ENCODE measurements around the gene ARHGDIG.
A peak's percentile ranks its signal among the peaks of the same experiment; 100 is the strongest.

The ARHGDIG gene

GRCh38 chr16:296806-297510, 16.6 kb downstream of the ARHGDIG start:
- Histone ChIP-seq H3K4me3 (ENCODE audit: control insufficient read depth in 1 of 7, extremely low read depth in 1 of 7, insufficient read depth in 4 of 7, low read depth in 2 of 7, low read length in 6 of 7) (no peak overlapping the region), H3K4me1 (ENCODE audit: control extremely low read depth in 1 of 4, control insufficient read depth in 4 of 4, insufficient read depth in 4 of 4, low read length in 3 of 4) (peaks cover 0 to 4% (median 0%) of the 10 kb centered on the region in 4 experiments), H3K9me3 (ENCODE audit: control extremely low read depth in 1 of 5, control insufficient read depth in 4 of 5, insufficient read depth in 2 of 5, low read depth in 1 of 5, low read length in 4 of 5) (no peaks in the 10 kb centered on the region), H3K36me3 (ENCODE audit: control insufficient read depth in 4 of 4, insufficient read depth in 4 of 4, low read length in 3 of 4) (peaks cover 9 to 47% (median 34%) of the 10 kb centered on the region in 4 experiments), H3K27ac (ENCODE audit: insufficient read depth in 1 of 2, low read depth in 1 of 2, low read length in 2 of 2, poor library complexity in 1 of 2, severe bottlenecking in 2 of 2) (no peak overlapping the region), H3K27me3 (replicated peaks in 2 of 5; ENCODE audit: control insufficient read depth in 4 of 5, insufficient read depth in 5 of 5, low read length in 4 of 5) (no peaks in the 10 kb centered on the region)
- ChIA-PET POLR2A (no interaction called here), CTCF (interaction anchor here (0.9 kb wide), 1 partner anchor 10 kb away, joined by 3 read pairs; no protein-coding TSS in a partner anchor)
- 97% methylated on average over 24 of the region's 37 CpGs for WGBS (ENCODE audit: insufficient coverage)
- DNase-seq: no peak

DNA sequence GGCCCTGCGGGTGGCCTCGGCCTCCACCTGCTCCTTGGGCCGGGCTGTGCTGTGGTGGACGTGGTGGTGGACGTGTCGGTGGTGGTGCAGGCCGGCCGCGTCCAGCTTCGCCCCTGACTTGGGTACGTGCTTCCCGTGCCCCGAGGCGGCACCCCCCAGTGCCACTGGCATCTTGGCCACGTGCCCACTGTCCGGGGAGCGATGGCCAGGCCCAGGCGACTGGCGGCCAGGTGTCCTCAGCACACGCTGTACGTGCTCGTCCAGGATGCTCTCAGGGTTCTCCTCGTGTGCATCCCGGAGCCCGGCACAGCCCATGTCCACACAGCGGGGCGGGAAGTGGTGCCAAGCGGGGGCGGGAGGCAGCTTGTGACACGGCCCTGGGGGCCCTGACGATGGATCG, 17.4 kb downstream of the ARHGDIG start:
- ChIA-PET POLR2A (no interaction called here), CTCF (no interaction called here)

DNA sequence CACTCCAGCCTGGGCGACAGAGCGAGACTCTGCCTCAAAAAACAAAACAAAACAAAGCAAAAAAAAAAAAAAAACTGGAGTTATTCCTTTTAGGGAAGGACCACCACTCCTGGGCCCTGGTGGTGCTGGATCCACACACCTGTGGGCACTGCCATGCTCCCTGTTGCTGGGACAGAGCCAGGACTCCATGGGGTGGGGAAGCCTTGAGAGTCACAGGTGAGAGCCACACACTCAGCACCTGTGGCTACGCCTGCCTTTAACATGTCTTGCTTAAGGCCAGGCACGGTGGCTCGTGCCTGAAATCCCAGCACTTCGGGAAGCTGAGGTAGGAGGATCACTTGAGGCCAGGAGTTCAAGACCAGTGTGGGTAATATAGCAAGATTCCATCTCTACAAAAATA, 20.8 kb downstream of the ARHGDIG start:
- CTCF ChIA-PET: interaction anchor here (1.5 kb wide), 1 partner anchor 61 kb away, joined by 5 read pairs; no protein-coding TSS in a partner anchor
- POLR2A ChIA-PET: no interaction called here
- H3K27ac ChIP-seq (ENCODE audit: insufficient read depth in 1 of 2, low read depth in 1 of 2, low read length in 2 of 2, poor library complexity in 1 of 2, severe bottlenecking in 2 of 2): no peak overlapping the region
- no peaks in the 10 kb centered on the region for H3K27me3 ChIP-seq (replicated peaks in 2 of 5; ENCODE audit: control insufficient read depth in 4 of 5, insufficient read depth in 5 of 5, low read length in 4 of 5)
- DNase-seq: no peak
- WGBS (ENCODE audit: insufficient coverage): 100% methylated on average over 1 of the region's 6 CpGs
- H3K4me1 ChIP-seq (ENCODE audit: control extremely low read depth in 1 of 4, control insufficient read depth in 4 of 4, insufficient read depth in 4 of 4, low read length in 3 of 4): peaks cover 0 to 2% (median 0%) of the 10 kb centered on the region in 4 experiments
- peaks cover 9 to 47% (median 40%) of the 10 kb centered on the region in 4 experiments for H3K36me3 ChIP-seq (ENCODE audit: control insufficient read depth in 4 of 4, insufficient read depth in 4 of 4, low read length in 3 of 4)
- H3K4me3 ChIP-seq (ENCODE audit: control insufficient read depth in 1 of 7, extremely low read depth in 1 of 7, insufficient read depth in 4 of 7, low read depth in 2 of 7, low read length in 6 of 7): no peak overlapping the region
- H3K9me3 ChIP-seq (ENCODE audit: control extremely low read depth in 1 of 5, control insufficient read depth in 4 of 5, insufficient read depth in 2 of 5, low read depth in 1 of 5, low read length in 4 of 5): no peaks in the 10 kb centered on the region

More for the DNA sequence above, 17.4 kb downstream of the ARHGDIG start:
- Histone ChIP-seq H3K27ac (ENCODE audit: insufficient read depth in 1 of 2, low read depth in 1 of 2, low read length in 2 of 2, poor library complexity in 1 of 2, severe bottlenecking in 2 of 2) (no peak overlapping the region), H3K27me3 (replicated peaks in 2 of 5; ENCODE audit: control insufficient read depth in 4 of 5, insufficient read depth in 5 of 5, low read length in 4 of 5) (no peaks in the 10 kb centered on the region), H3K36me3 (ENCODE audit: control insufficient read depth in 4 of 4, insufficient read depth in 4 of 4, low read length in 3 of 4) (peaks cover 9 to 46% (median 33%) of the 10 kb centered on the region in 4 experiments), H3K4me1 (ENCODE audit: control extremely low read depth in 1 of 4, control insufficient read depth in 4 of 4, insufficient read depth in 4 of 4, low read length in 3 of 4) (peaks cover 0 to 4% (median 0%) of the 10 kb centered on the region in 4 experiments), H3K9me3 (ENCODE audit: control extremely low read depth in 1 of 5, control insufficient read depth in 4 of 5, insufficient read depth in 2 of 5, low read depth in 1 of 5, low read length in 4 of 5) (no peaks in the 10 kb centered on the region), H3K4me3 (ENCODE audit: control insufficient read depth in 1 of 7, extremely low read depth in 1 of 7, insufficient read depth in 4 of 7, low read depth in 2 of 7, low read length in 6 of 7) (no peak overlapping the region)
- DNase-seq: no peak
- WGBS (ENCODE audit: insufficient coverage): 98% methylated on average over 20 of the region's 32 CpGs

- Histone ChIP-seq H3K27me3 (replicated peaks in 2 of 5; ENCODE audit: control insufficient read depth in 4 of 5, insufficient read depth in 5 of 5, low read length in 4 of 5) (no peaks in the 10 kb centered on the region), H3K27ac (ENCODE audit: insufficient read depth in 1 of 2, low read depth in 1 of 2, low read length in 2 of 2, poor library complexity in 1 of 2, severe bottlenecking in 2 of 2) (no peak overlapping the region), H3K4me1 (ENCODE audit: control extremely low read depth in 1 of 4, control insufficient read depth in 4 of 4, insufficient read depth in 4 of 4, low read length in 3 of 4) (no peaks in the 10 kb centered on the region), H3K36me3 (ENCODE audit: control insufficient read depth in 4 of 4, insufficient read depth in 4 of 4, low read length in 3 of 4) (peaks cover 3 to 47% (median 43%) of the 10 kb centered on the region in 4 experiments), H3K4me3 (ENCODE audit: control insufficient read depth in 1 of 7, extremely low read depth in 1 of 7, insufficient read depth in 4 of 7, low read depth in 2 of 7, low read length in 6 of 7) (no peak overlapping the region), H3K9me3 (ENCODE audit: control extremely low read depth in 1 of 5, control insufficient read depth in 4 of 5, insufficient read depth in 2 of 5, low read depth in 1 of 5, low read length in 4 of 5) (no peaks in the 10 kb centered on the region)
- POLR2A ChIA-PET: no interaction called here
- no peak for DNase-seq
- WGBS (ENCODE audit: insufficient coverage): 96% methylated on average over 10 of the region's 13 CpGs
- CTCF ChIA-PET: interaction anchor here (0.8 to 3.2 kb wide), 4 partner anchors 9 to 60 kb away, joined by 3 to 16 read pairs (median 6); no protein-coding TSS in a partner anchor
These were observed 21.6 kb downstream of the ARHGDIG start for GRCh38 chr16:301950-302349.

DNA sequence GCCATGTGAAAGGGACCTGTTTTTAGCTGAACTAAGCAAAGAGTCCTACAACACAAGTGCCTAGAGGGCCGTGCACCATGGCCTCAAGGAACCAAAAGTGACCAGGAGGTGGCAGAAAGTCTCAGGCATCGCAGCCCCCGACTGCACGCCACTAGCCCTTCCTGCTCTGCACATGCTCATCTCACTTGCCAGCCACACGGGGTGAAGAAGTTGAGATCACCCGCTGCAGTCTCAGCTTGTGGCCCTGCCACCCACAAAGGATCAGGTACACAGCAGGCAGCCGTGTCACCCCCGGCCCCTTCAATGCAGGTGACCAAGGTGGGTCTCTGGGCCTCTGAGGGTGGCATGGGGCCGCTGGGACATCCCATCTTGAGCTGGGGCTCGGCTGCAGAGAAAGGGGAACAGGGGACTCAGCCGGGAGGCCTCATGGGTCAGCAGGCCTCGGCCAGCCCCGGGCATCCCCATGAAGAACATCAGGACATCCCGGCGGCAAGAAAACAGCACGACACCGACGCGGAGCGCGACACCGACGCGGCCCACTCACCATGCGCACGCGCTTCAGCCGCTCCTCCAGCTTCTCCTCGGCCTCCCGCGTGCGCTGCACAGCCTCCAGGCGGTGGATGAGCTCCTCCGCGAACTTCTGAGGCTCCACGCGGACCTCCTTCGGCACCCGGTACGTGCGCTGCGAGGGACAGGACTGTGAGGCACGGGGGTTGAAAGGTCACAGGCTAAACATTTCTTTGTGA, 23.5 kb downstream of the ARHGDIG start:
- DNase-seq: peak; percentile 43 to 69 (median 69)
- Histone ChIP-seq H3K4me3 (ENCODE audit: control insufficient read depth in 1 of 7, extremely low read depth in 1 of 7, insufficient read depth in 4 of 7, low read depth in 2 of 7, low read length in 6 of 7) (no peak overlapping the region), H3K36me3 (ENCODE audit: control insufficient read depth in 4 of 4, insufficient read depth in 4 of 4, low read length in 3 of 4) (peaks cover 2 to 50% (median 46%) of the 10 kb centered on the region in 4 experiments), H3K27me3 (replicated peaks in 2 of 5; ENCODE audit: control insufficient read depth in 4 of 5, insufficient read depth in 5 of 5, low read length in 4 of 5) (no peaks in the 10 kb centered on the region), H3K9me3 (ENCODE audit: control extremely low read depth in 1 of 5, control insufficient read depth in 4 of 5, insufficient read depth in 2 of 5, low read depth in 1 of 5, low read length in 4 of 5) (no peaks in the 10 kb centered on the region), H3K4me1 (ENCODE audit: control extremely low read depth in 1 of 4, control insufficient read depth in 4 of 4, insufficient read depth in 4 of 4, low read length in 3 of 4) (peaks cover 0 to 10% (median 0%) of the 10 kb centered on the region in 4 experiments), H3K27ac (ENCODE audit: insufficient read depth in 1 of 2, low read depth in 1 of 2, low read length in 2 of 2, poor library complexity in 1 of 2, severe bottlenecking in 2 of 2) (no peak overlapping the region)
- ChIA-PET CTCF (interaction anchor here (0.7 to 3.2 kb wide), 7 partner anchors 9 to 58 kb away, joined by 3 to 16 read pairs (median 3); no protein-coding TSS in a partner anchor), POLR2A (no interaction called here)
- WGBS (ENCODE audit: insufficient coverage): 94% methylated on average over 42 of the region's 43 CpGs

DNA sequence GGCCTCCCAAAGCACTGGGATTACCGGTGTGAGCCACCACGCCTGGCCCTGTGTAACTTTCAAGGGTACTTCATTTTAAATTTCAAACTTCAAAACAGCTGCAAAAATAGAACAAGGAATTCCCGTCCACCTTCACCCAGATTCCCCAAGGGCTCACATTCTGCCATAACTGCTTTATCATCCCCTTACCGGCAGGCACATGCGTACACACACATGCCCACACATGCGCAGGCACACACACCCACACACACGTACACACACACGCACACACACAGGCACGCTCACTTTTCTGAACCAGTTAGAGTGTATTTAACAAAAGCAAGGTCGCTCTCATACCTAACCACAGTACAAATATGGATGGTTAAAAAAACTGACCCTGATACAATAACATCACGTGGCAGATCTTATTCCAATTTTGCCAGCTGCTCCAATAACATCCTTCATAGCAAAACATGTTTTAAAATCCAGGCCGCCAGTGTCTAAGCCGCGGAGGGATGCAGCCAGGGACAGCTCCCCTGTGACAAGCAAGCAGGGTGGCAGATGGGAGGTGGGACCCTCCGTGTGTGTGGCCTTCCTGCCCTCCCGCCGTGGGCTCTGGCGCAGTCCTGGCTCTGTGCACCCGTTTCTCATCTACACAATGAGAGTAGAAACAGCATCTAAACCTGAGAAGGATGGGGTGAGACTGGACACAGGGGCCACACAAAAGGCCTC, 25.7 kb downstream of the ARHGDIG start:
- peaks cover 4 to 57% (median 47%) of the 10 kb centered on the region in 4 experiments for H3K36me3 ChIP-seq (ENCODE audit: control insufficient read depth in 4 of 4, insufficient read depth in 4 of 4, low read length in 3 of 4)
- H3K9me3 ChIP-seq (ENCODE audit: control extremely low read depth in 1 of 5, control insufficient read depth in 4 of 5, insufficient read depth in 2 of 5, low read depth in 1 of 5, low read length in 4 of 5): no peaks in the 10 kb centered on the region
- WGBS (ENCODE audit: insufficient coverage): 96% methylated on average over 14 of the region's 19 CpGs
- no peak overlapping the region for H3K27ac ChIP-seq (ENCODE audit: insufficient read depth in 1 of 2, low read depth in 1 of 2, low read length in 2 of 2, poor library complexity in 1 of 2, severe bottlenecking in 2 of 2)
- peaks cover 0 to 21% (median 2%) of the 10 kb centered on the region in 4 experiments for H3K4me1 ChIP-seq (ENCODE audit: control extremely low read depth in 1 of 4, control insufficient read depth in 4 of 4, insufficient read depth in 4 of 4, low read length in 3 of 4)
- DNase-seq: no peak
- H3K27me3 ChIP-seq (replicated peaks in 2 of 5; ENCODE audit: control insufficient read depth in 4 of 5, insufficient read depth in 5 of 5, low read length in 4 of 5): no peaks in the 10 kb centered on the region
- CTCF ChIA-PET: interaction anchor here (0.7 to 1.7 kb wide), 3 partner anchors 12 to 66 kb away, joined by 3 to 4 read pairs (median 4); no protein-coding TSS in a partner anchor
- POLR2A ChIA-PET: no interaction called here
- no peak overlapping the region for H3K4me3 ChIP-seq (ENCODE audit: control insufficient read depth in 1 of 7, extremely low read depth in 1 of 7, insufficient read depth in 4 of 7, low read depth in 2 of 7, low read length in 6 of 7)
